ENCODE results near the gene TCEAL9.
"Not testable (repeated sequence)": the region's sequence is repeated elsewhere in the genome, so short reads cannot be mapped to it uniquely, and the experiment has no call there.

TCEAL9 gene

DNA sequence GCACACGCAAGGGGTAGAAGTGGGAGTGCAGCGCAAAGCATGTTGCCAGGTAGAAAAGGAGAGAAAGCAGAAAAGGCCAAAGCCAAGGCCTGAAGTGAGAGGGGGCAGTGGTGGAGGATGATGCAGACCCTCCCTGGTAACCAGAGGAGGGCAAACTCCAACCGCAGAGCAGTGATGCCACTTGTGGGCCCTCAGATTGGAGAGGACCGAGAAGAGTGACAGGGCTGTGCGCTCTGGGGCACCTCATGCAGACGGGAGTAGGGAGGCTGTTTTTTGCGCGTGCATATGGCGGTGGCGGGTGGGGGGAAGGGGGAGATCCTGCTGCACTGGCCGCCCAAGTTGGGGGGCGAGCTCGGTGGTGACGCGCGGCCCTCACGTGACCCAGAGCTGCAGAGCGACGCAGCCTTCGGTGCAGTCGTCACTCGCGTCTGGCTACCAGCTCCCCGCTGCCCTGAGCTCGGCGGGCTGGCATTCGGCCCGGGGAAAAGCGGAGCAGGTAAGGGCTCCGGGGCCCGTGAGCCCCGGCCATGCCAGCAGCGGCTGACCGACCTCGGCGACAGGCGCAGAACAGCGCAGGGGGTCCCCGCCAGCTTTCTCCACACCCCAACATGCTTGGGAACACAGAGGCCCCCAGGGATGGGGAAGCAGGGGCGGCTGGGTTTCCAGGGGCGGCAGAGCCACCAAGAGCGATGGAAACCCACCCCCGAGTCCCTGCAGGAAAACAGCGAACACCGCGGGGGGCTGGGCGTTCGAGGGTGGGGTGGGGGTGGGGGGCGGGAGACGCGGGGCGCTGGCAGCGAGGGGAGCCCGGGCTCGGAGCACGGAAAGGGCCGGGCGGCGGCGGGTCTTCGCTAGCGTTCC lies 20.0 kb downstream of the TCEAL9 start, which contains the start of gene BEX3:
TSS of gene BEX3 (plus strand) at position 421 of the 861 bp plus-strand sequence. CDS start 984 bp downstream, outside the sequence.
- H3K27ac ChIP-seq: peak within 1 kb of the TSS; percentile 59
- TF ChIP-seq CTCF (conservative IDR thresholded peaks at IDR 0.05): no peak

GRCh38 chrX:103376979-103377324 lies 20.6 kb downstream of the TCEAL9 start:
- peak overlapping the region; percentile 59; the same call in 1 of the 2 replicates for H3K27ac ChIP-seq
- TF ChIP-seq CTCF (conservative IDR thresholded peaks at IDR 0.05): no peak

- no peak overlapping the region for H3K27ac ChIP-seq
- TF ChIP-seq CTCF (conservative IDR thresholded peaks at IDR 0.05): no peak
Observed at GRCh38 chrX:103378990-103379389, 22.7 kb downstream of the TCEAL9 start.

GRCh38 chrX:103382877-103383276 lies 26.6 kb downstream of the TCEAL9 start:
- no peak overlapping the region for H3K27ac ChIP-seq
- no peak for TF ChIP-seq CTCF (conservative IDR thresholded peaks at IDR 0.05)

- no peak overlapping the region for H3K27ac ChIP-seq
- TF ChIP-seq CTCF (conservative IDR thresholded peaks at IDR 0.05): no peak
Observed at GRCh38 chrX:103384672-103385071, 28.4 kb downstream of the TCEAL9 start.

DNA sequence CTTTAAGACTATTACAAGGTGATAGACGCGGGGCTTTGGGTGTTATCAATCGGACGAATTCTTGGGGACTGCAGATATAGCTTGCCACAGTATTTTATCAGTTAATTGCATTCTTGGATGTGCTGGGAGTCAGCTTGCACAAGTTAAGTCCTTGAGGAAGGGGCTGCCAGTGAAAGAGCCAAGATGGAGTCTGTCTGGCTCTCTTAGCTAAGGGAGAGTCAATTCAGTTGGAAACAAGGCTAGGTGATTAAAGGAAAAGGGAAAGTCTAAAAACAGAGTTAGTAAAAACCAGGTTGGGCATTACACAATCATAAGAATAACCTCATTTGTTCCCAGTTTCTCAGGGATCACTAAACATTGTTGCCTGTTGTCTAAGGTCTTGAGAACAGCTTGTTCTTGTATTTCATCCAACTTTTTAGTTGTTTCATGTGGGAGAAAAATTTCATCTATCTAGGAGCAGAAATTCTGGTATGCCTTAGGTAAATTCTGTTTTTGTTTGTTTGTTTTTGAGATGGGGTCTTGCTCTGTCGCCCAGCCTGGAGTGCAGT lies 29.1 kb downstream of the TCEAL9 start:
- not testable (repeated sequence) for H3K27ac ChIP-seq

DNA sequence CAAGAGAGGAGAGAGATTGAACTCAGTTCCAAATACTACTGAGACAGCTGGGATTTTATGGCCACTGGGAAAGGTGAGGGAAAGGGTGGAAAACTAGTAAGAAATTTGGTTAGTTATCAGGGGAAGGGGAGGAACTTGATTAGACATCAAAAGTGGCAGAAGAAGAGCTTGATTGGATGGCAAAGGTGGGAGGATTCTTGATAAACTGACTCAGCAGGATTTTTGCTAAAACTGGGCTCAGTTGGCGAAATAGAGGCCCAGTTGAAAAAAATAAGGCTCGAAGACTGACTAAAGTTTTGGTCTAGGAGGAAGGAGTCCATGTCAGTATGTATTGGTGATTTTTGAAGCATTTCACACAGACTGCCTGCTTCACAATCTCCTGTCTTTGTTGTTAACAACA lies 30.0 kb downstream of the TCEAL9 start:
- no peak for TF ChIP-seq CTCF (conservative IDR thresholded peaks at IDR 0.05)
- H3K27ac ChIP-seq: no peak overlapping the region

DNA sequence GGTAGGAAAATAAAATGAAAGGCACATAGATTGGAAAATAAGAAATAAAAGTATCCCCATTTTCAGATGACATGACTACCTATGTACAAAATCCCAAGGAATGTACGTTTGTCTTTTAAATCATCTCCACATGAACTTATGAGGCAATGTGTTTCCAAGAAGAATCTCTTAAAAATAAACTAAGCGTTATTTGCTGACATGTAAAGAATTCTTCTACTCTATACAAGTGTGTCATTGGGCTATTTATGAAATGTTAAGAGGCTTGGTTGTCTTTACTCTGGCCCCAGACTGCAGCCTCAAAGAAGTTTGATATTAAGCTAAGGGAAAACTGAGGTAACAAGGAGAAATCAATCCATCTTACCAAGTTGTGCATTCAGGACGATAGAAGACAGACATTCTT lies 37.2 kb downstream of the TCEAL9 start:
- H3K27ac ChIP-seq: no peak overlapping the region
- TF ChIP-seq CTCF (conservative IDR thresholded peaks at IDR 0.05): no peak
